ENCODE measurements around the gene LCP2. TPM values are rescaled to one million over a fixed set of nuclear protein-coding genes. Genes with fewer than 3 reads are reported as not detected.

Gene LCP2
- total RNA-seq, 1 donor from 2014 or later, result 38.4 TPM

- no peak for DNase-seq (ENCODE audit: low spot score)
These were observed 81.2 kb downstream of the LCP2 start for GRCh38 chr5:170216257-170216864.

GRCh38 chr5:170211575-170212334 lies 85.8 kb downstream of the LCP2 start:
- DNase-seq (ENCODE audit: low spot score), result no peak

- no peak for DNase-seq (ENCODE audit: low spot score)
These were observed 90.6 kb downstream of the LCP2 start for GRCh38 chr5:170206958-170207357.

GRCh38 chr5:170206216-170206615 lies 91.4 kb downstream of the LCP2 start:
- DNase-seq (ENCODE audit: low spot score), result no peak

GRCh38 chr5:170204202-170204601 lies 93.4 kb downstream of the LCP2 start:
- no peak for DNase-seq (ENCODE audit: low spot score)

- no peak for DNase-seq (ENCODE audit: low spot score)
These were observed 95.5 kb downstream of the LCP2 start for GRCh38 chr5:170202117-170202516.

GRCh38 chr5:170201311-170201710 lies 96.3 kb downstream of the LCP2 start:
- DNase-seq (ENCODE audit: low spot score), result no peak

GRCh38 chr5:170200876-170201275 lies 96.7 kb downstream of the LCP2 start:
- no peak for DNase-seq (ENCODE audit: low spot score)

Other genes with a start within 250 kb of the LCP2 start
- gene FOXI1, start 191.9 kb downstream of the LCP2 start, total RNA-seq, result 0.69 TPM
- 0.52 TPM for gene C5orf58, start 64.8 kb downstream of the LCP2 start, total RNA-seq
- 20.9 TPM for gene KCNMB1, start 91.6 kb upstream of the LCP2 start, total RNA-seq
- 1.5 TPM for gene KCNIP1, start 206.2 kb upstream of the LCP2 start, total RNA-seq

All from mucosa of gallbladder (tissue), 1 donor.